HG03045 (cell line): Measurements from ENCODE around the gene F7.

Experiments
- ATAC-seq: cut with Tn5 transposase; IDR thresholded peaks from one replicate; pipeline ENCODE4 v1.9.1; 2021; ENCODE audit warnings: mild to moderate bottlenecking, moderate library complexity; ENCODE audit not compliant: unreplicated experiment

Gene F7

GRCh38 chr13:113086031-113086750 is 19.4 kb upstream of the F7 start:
- no peak for ATAC-seq

GRCh38 chr13:113086991-113087922 is 18.3 kb upstream of the F7 start:
- ATAC-seq: no peak

GRCh38 chr13:113087923-113088690 is 17.5 kb upstream of the F7 start:
- ATAC-seq: no peak

GRCh38 chr13:113088691-113089020 is 16.9 kb upstream of the F7 start:
- no peak for ATAC-seq

GRCh38 chr13:113089693-113090414 is 15.7 kb upstream of the F7 start:
- ATAC-seq: no peak

- no peak for ATAC-seq
Measured at GRCh38 chr13:113090415-113090770, 15.2 kb upstream of the F7 start.

GRCh38 chr13:113090806-113091205 is 14.8 kb upstream of the F7 start:
- ATAC-seq: no peak

- ATAC-seq: no peak
Measured at GRCh38 chr13:113091211-113091771, 14.3 kb upstream of the F7 start.

GRCh38 chr13:113091891-113092775 is 13.5 kb upstream of the F7 start:
- no peak for ATAC-seq

GRCh38 chr13:113092776-113093579 is 12.6 kb upstream of the F7 start:
- no peak for ATAC-seq

GRCh38 chr13:113093580-113094409 is 11.8 kb upstream of the F7 start:
- no peak for ATAC-seq

- ATAC-seq: no peak
Measured at GRCh38 chr13:113094410-113094800, 11.2 kb upstream of the F7 start.

- ATAC-seq: no peak
Measured at GRCh38 chr13:113095146-113096051, 10.2 kb upstream of the F7 start.

- no peak for ATAC-seq
Measured at GRCh38 chr13:113096052-113096744, 9.4 kb upstream of the F7 start.

- no peak for ATAC-seq
Measured at GRCh38 chr13:113096745-113097305, 8.8 kb upstream of the F7 start.

- no peak for ATAC-seq
Measured at GRCh38 chr13:113097651-113098050, 7.9 kb upstream of the F7 start.
